Panc1 (cell line): ENCODE data around the gene KCNIP3. TPM values are rescaled to one million over a fixed set of nuclear protein-coding genes. Genes with fewer than 3 reads are reported as not detected.

Experiments used
- ATAC-seq: fragments of 200-7000 bp; cut with Tn5 transposase; 2 replicates; pipeline ENCODE4 v1.9.1; 2020; ENCODE audit warnings: mild to moderate bottlenecking, moderate library complexity
- BruUV-seq: library from RNA; stranded (reverse); fragments of 400-500 nt; replicated peaks from 2 replicates; lab custom pipeline; 2021; lab: Mats Ljungman, UMichigan
- CTCF ChIA-PET: fragments of 300-600 bp; sonication (Branson Sonifier 250); formaldehyde crosslinking; loops from one replicate; lab custom pipeline; 2022; ENCODE audit warnings: antibody characterized with exemption; lab: Charles Lee
- POLR2A ChIA-PET: fragments of 300-600 bp; sonication (Branson Sonifier 250); formaldehyde crosslinking; loops from one replicate; lab custom pipeline; 2022; ENCODE audit warnings: antibody characterized with exemption; lab: Charles Lee
- DNase-seq: peaks from one replicate; pipeline ENCODE4 v3.0.0-alpha.2; 2010; ENCODE audit warnings: low read depth, low spot score
- H3K27ac ChIP-seq: 2 replicates; pipeline ENCODE4 v1.5.1; 2011; ENCODE audit warnings: mild to moderate bottlenecking, low read length, inconsistent platforms
- H3K27me3 ChIP-seq: fragments of 200-500 bp; sonication (Bioruptor generic); 2 replicates; pipeline ENCODE4 v1.6.0; 2014; ENCODE audit warnings: low read length, inconsistent platforms; ENCODE audit not compliant: control insufficient read depth, insufficient read depth
- H3K36me3 ChIP-seq: fragments of 200-500 bp; sonication (Bioruptor generic); 2 replicates; pipeline ENCODE4 v1.5.1; 2014; ENCODE audit warnings: inconsistent platforms, mild to moderate bottlenecking, low read length, moderate library complexity; ENCODE audit not compliant: control insufficient read depth, insufficient read depth
- H3K4me1 ChIP-seq: 2 replicates; pipeline ENCODE4 v1.5.1; 2011; ENCODE audit warnings: inconsistent platforms, mild to moderate bottlenecking, low read length, moderate library complexity; ENCODE audit not compliant: control insufficient read depth, insufficient read depth
- H3K4me3 ChIP-seq, 2 experiments: 2 replicates each; pipeline ENCODE4 v1.5.1; 2011 to 2012; ENCODE audit warnings: low read depth in 2 of 2, low read length in 2 of 2, mild to moderate bottlenecking in 2 of 2, inconsistent platforms in 1 of 2, moderate library complexity in 1 of 2
- H3K9me3 ChIP-seq: fragments of 200-500 bp; sonication (Bioruptor generic); 2 replicates; pipeline ENCODE4 v1.5.1; 2014; ENCODE audit warnings: low read depth, mild to moderate bottlenecking, inconsistent platforms, low read length, moderate library complexity; ENCODE audit not compliant: control insufficient read depth, insufficient read depth
- CTCF ChIP-seq: fragments of 450-650 bp; IDR thresholded peaks from 2 replicates; pipeline ENCODE4 v1.5.1; 2017; ENCODE audit warnings: mild to moderate bottlenecking
- POLR2AphosphoS5 ChIP-seq: IDR thresholded peaks from 2 replicates; pipeline ENCODE4 v1.6.1; 2012; ENCODE audit warnings: mild to moderate bottlenecking, low read depth, low read length, moderate library complexity
- SIN3A ChIP-seq: IDR thresholded peaks from 2 replicates; pipeline ENCODE4 v1.6.1; 2012; ENCODE audit warnings: low read depth, mild to moderate bottlenecking, low read length, moderate library complexity, borderline replicate concordance; ENCODE audit not compliant: insufficient read depth
- TCF7L2 ChIP-seq: IDR thresholded peaks from 2 replicates; pipeline ENCODE4 v1.6.1; 2011; ENCODE audit warnings: mild to moderate bottlenecking, low read depth, low read length, inconsistent platforms
- in situ Hi-C: cut with HindIII; loops from 2 replicates; pipeline ENCODE4 v1.10.0; 2016; ENCODE audit warnings: low sequenced_read_pairs, low pct_unique_long_range_greater_than_20kb
- intact Hi-C: fragments of 100-400 bp; cut with micrococcal nuclease; formaldehyde crosslinking; loops from one replicate; pipeline ENCODE4 v1.10.0; 2022; ENCODE audit not compliant: unreplicated experiment
- total RNA-seq: library from RNA; stranded (reverse); gene quantifications from one replicate; pipeline ENCODE4 v1.2.1, GENCODE V29; 2021; ENCODE audit not compliant: unreplicated experiment
- TF ChIP-seq, protein P1 (sequence below), 2 experiments: IDR thresholded peaks; 2 replicates each; pipeline ENCODE4 v1.6.1; 2011 to 2012; ENCODE audit warnings: low read depth in 2 of 2, control low read depth in 1 of 2, low read length in 1 of 2, mild to moderate bottlenecking in 1 of 2, moderate library complexity in 1 of 2; ENCODE audit not compliant: insufficient read depth in 1 of 2

The KCNIP3 gene
- total RNA-seq, 1 experiment from 2014 or later, result 17.5 TPM

DNA sequence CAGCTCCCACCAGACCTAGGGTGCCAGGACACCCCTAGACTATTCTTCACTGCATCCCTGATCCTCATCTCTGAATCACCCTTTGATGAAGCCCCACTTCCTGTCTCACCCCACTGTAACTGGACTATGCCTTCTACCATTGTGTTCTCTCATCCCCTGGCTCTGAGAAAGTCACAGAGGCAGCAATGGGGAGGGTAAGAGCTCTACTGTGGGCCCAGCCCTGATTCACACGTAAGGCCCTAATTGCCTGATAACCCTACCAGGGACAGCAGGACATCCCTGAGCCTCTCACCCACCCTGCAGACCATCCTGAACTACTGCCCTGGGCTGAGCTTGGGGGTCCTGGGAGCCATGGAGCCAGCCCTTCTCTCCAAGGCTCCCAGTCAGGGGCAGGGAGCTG is 24.4 kb upstream of the KCNIP3 start:
- ATAC-seq (no peak), DNase-seq (no peak)
- Histone ChIP-seq H3K4me3 (no peak overlapping the region), H3K27ac (no peak overlapping the region), H3K4me1 (no peaks in the 10 kb centered on the region), H3K36me3 (no peaks in the 10 kb centered on the region), H3K9me3 (no peaks in the 10 kb centered on the region), H3K27me3 (no peaks in the 10 kb centered on the region)
- POLR2A ChIA-PET, result no interaction called here
- BruUV-seq, result no TSS peak
- no peak for TF ChIP-seq CTCF
- no peak for TF ChIP-seq TCF7L2
- TF ChIP-seq, protein P1, sequence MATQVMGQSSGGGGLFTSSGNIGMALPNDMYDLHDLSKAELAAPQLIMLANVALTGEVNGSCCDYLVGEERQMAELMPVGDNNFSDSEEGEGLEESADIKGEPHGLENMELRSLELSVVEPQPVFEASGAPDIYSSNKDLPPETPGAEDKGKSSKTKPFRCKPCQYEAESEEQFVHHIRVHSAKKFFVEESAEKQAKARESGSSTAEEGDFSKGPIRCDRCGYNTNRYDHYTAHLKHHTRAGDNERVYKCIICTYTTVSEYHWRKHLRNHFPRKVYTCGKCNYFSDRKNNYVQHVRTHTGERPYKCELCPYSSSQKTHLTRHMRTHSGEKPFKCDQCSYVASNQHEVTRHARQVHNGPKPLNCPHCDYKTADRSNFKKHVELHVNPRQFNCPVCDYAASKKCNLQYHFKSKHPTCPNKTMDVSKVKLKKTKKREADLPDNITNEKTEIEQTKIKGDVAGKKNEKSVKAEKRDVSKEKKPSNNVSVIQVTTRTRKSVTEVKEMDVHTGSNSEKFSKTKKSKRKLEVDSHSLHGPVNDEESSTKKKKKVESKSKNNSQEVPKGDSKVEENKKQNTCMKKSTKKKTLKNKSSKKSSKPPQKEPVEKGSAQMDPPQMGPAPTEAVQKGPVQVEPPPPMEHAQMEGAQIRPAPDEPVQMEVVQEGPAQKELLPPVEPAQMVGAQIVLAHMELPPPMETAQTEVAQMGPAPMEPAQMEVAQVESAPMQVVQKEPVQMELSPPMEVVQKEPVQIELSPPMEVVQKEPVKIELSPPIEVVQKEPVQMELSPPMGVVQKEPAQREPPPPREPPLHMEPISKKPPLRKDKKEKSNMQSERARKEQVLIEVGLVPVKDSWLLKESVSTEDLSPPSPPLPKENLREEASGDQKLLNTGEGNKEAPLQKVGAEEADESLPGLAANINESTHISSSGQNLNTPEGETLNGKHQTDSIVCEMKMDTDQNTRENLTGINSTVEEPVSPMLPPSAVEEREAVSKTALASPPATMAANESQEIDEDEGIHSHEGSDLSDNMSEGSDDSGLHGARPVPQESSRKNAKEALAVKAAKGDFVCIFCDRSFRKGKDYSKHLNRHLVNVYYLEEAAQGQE (IDR thresholded peaks at IDR 0.05; ENCODE audit: insufficient read depth in 1 of 2, low read depth in 2 of 2, low read length in 1 of 2), result no peak
- no peak for TF ChIP-seq POLR2AphosphoS5
- TF ChIP-seq SIN3A, result no peak
- in situ Hi-C loops (no loop called here), intact Hi-C loops (no loop called here)
- CTCF ChIA-PET, result no interaction called here

DNA sequence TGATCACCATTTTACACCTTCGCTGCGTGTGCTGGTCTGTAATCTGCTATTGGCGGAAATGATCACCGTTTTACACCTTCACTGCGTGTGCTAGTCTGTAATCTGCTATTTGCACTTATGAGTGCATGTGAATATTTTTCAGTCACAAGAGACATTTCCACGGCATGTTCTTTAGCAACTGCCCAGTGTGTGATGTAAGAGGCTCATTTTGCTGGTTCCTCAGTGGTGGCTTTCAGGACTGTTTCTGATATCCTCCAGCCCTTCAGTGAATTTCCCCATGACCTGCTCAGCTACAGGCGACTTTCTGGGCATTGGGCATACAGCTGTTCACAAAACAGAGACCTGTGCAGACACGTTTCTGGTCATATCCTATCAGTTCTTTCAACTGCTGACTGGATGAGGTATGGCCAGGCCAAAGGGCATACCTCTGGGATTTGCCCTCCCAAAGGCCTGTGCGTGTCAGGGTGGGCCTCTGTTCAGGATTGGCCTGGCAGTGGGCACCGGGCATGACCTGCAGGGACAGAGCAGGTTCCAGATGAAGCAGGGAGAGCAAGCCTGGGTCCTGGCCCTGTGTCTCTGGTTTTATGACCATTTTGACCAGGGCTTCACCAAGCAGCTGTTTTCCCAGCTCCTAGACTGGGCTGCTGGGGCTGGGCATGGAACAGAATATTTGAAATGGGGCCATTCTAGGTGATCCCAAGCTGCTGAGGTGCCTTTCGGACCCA is 23.4 kb upstream of the KCNIP3 start:
- ChIA-PET POLR2A (no interaction called here), CTCF (no interaction called here)
- no peak overlapping the region for H3K27ac ChIP-seq
- BruUV-seq, result no TSS peak
- ATAC-seq, result no peak
- no peak for TF ChIP-seq SIN3A
- no peak for TF ChIP-seq TCF7L2
- no peak for TF ChIP-seq CTCF
- TF ChIP-seq, protein P1 (IDR thresholded peaks at IDR 0.05; ENCODE audit: insufficient read depth in 1 of 2, low read depth in 2 of 2, low read length in 1 of 2), result no peak
- intact Hi-C loops, result no loop called here
- no peak overlapping the region for H3K4me3 ChIP-seq
- H3K9me3 ChIP-seq, result no peaks in the 10 kb centered on the region
- no peaks in the 10 kb centered on the region for H3K36me3 ChIP-seq
- no peaks in the 10 kb centered on the region for H3K4me1 ChIP-seq
- no peak for DNase-seq
- no peaks in the 10 kb centered on the region for H3K27me3 ChIP-seq
- in situ Hi-C loops, result no loop called here
